ENCODE results near the gene SEMA6D.

Gene SEMA6D

DNA sequence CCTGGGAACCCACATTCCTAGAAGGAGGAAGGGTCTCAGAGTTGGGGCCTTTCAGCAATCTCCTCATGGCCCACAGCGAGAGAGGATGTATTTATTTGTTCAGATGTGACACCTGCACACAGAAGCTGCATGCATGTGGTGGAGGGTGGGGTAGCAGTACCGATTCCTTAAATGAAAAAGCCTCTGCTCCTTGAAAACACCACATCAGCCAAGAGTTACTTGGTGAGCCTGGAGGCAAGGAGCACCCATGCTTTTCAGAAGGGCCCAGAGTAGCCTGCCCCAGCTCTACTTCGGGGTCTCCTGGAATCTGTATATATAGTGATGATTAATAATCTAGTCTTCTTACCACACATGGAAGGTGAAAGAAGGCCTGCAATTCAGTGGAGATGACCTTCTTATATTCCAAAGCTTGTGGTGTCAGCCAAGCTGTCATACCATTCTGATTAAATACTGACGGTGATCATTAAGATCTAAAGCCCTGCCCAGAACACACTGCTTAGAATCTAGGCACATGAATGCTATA lies 33.5 kb downstream of the SEMA6D start:
- DNase-seq (ENCODE audit: extremely low spot score): no peak
- TF ChIP-seq, protein P1, sequence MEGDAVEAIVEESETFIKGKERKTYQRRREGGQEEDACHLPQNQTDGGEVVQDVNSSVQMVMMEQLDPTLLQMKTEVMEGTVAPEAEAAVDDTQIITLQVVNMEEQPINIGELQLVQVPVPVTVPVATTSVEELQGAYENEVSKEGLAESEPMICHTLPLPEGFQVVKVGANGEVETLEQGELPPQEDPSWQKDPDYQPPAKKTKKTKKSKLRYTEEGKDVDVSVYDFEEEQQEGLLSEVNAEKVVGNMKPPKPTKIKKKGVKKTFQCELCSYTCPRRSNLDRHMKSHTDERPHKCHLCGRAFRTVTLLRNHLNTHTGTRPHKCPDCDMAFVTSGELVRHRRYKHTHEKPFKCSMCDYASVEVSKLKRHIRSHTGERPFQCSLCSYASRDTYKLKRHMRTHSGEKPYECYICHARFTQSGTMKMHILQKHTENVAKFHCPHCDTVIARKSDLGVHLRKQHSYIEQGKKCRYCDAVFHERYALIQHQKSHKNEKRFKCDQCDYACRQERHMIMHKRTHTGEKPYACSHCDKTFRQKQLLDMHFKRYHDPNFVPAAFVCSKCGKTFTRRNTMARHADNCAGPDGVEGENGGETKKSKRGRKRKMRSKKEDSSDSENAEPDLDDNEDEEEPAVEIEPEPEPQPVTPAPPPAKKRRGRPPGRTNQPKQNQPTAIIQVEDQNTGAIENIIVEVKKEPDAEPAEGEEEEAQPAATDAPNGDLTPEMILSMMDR (IDR thresholded peaks at IDR 0.05; ENCODE audit: control extremely low read depth, extremely low read depth, low read depth, missing control alignments): no peak
- POLR2A ChIA-PET: no interaction called here
- CTCF ChIA-PET: no interaction called here

DNA sequence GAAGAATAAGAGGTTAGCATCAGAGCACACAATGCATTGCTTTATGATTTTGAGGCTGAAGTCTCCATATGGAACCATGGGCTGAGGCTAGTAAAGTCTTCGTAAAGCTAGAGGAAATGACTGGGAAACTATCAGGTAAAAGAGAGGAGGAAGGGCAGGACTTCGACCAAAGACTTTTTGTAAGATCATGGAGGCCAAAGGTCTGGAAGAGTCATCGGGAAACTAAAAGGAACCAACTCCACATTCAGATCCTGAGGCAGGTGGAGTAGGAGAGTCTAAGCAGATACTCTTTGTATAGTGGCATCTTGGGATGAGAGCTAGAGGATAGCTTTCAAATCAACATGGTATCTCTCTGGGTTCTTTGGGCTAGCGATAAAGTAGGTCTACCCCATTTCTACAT lies 36.3 kb downstream of the SEMA6D start:
- TF ChIP-seq, protein P1 (IDR thresholded peaks at IDR 0.05; ENCODE audit: control extremely low read depth, extremely low read depth, low read depth, missing control alignments): no peak
- CTCF ChIA-PET: interaction anchor here (0.8 to 1.2 kb wide), 2 partner anchors 12 to 42 kb away, joined by 3 to 4 read pairs; no protein-coding TSS in a partner anchor
- POLR2A ChIA-PET: no interaction called here

DNA sequence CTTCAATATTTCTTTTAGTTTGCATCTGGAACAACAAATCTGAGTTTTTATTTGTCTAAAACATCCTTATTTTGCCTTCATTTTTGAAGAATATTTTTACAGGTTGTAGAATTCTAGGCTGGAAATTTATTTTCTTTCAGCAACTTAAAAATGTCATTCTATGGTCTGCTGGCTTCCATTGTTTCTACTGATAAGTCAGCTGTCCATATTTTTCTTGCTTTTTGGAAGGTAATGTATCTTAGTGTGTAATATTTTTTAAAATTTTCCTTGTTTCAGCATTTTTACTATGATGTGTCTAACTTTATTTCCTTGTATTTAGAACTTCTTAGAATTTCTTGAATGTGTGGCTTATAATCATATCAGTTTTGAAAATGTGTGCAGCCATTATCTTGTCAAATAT lies 37.0 kb downstream of the SEMA6D start:
- ChIA-PET CTCF (no interaction called here), POLR2A (no interaction called here)
- no peak for DNase-seq (ENCODE audit: extremely low spot score)
- TF ChIP-seq, protein P1 (IDR thresholded peaks at IDR 0.05; ENCODE audit: control extremely low read depth, extremely low read depth, low read depth, missing control alignments): no peak

More for the DNA sequence above, 36.3 kb downstream of the SEMA6D start:
- DNase-seq (ENCODE audit: extremely low spot score): no peak

DNA sequence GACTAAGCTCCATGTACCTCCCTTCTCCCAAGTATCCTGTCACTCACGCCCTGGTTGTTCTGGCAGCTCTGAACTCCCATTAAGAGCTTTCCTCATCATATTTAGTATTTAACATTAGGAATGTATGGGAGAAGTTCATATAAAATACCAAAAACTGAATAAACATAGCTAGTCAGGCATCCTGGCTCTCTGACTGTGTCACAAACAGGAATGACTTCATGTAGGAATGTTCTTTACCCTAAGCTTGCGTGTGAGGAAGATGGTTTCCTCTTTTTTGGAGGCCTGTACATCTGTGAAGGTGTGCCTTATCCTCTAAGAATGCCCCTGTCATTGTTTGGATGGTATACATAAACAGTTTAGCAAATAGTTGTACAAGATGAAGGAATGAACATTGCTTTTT lies 38.6 kb downstream of the SEMA6D start:
- TF ChIP-seq, protein P1 (IDR thresholded peaks at IDR 0.05; ENCODE audit: control extremely low read depth, extremely low read depth, low read depth, missing control alignments): no peak
- ChIA-PET POLR2A (no interaction called here), CTCF (no interaction called here)
- DNase-seq (ENCODE audit: extremely low spot score): no peak

DNA sequence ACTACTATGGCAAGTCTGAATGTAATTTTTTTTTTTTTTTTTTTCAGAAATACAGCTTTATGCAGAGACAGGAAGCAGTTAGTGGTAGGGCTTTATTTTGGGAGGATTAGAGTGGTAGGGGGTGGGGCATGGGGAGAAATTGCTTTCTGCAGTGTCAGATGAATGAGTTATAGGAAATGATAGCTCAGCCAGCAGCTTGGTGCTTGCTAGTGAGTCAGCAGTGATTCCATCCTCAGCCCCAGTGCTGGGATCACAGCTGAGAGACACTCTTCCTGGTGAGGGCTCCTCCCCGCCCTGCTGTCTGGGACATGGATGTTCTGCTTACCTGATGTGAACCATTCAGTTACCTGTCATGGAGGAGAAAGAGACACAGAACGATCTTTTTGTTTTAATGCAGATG lies 39.6 kb downstream of the SEMA6D start:
- DNase-seq (ENCODE audit: extremely low spot score): no peak
- ChIA-PET CTCF (interaction anchor here (1.2 kb wide), 1 partner anchor 37 kb away, joined by 3 read pairs; no protein-coding TSS in a partner anchor), POLR2A (no interaction called here)
- TF ChIP-seq, protein P1 (IDR thresholded peaks at IDR 0.05; ENCODE audit: control extremely low read depth, extremely low read depth, low read depth, missing control alignments): no peak

DNA sequence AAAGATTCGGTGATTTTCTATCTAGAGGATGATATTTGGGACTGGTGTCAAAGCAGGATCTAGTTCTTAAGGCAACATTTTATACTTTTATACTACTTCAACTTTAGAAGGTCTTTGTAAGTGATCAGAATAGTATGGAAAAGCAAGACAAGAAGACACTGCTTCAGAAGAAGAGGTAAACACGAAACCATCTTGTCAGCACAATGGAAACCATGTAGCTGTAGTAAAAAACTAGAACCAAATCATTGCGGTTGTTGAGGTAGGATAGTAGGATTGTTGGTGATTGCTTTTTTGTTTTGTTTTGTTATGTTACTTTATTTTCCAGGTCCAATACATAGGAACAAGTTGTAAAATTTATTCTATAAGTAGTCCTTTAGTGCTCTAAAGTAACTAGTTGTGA lies 40.0 kb downstream of the SEMA6D start:
- POLR2A ChIA-PET: no interaction called here
- CTCF ChIA-PET: interaction anchor here (1.2 kb wide), 1 partner anchor 38 kb away, joined by 3 read pairs; no protein-coding TSS in a partner anchor
- no peak for DNase-seq (ENCODE audit: extremely low spot score)
- TF ChIP-seq, protein P1 (IDR thresholded peaks at IDR 0.05; ENCODE audit: control extremely low read depth, extremely low read depth, low read depth, missing control alignments): no peak

All from GM10248 (cell line).